H1 (cell line): ENCODE data around the gene ETF1. TPM values are rescaled to one million over a fixed set of nuclear protein-coding genes. Genes with fewer than 3 reads are reported as not detected.

Experiments used
- CTCF ChIA-PET: fragments of 300-600 bp; sonication (Branson Sonifier 250); formaldehyde crosslinking; loops from one replicate; lab custom pipeline; 2021; ENCODE audit not compliant: partially characterized antibody; lab: Charles Lee
- POLR2A ChIA-PET: fragments of 300-600 bp; sonication (Branson Sonifier 250); formaldehyde crosslinking; loops from one replicate; lab custom pipeline; 2021; ENCODE audit warnings: inconsistent platforms; ENCODE audit not compliant: partially characterized antibody; lab: Charles Lee
- DNase-seq, 2 experiments: peaks; one replicate each; pipeline versions ENCODE4 v3.0.0 to v3.0.0-alpha.2; 2010 to 2022; ENCODE audit warnings: low spot score in 2 of 2, low read depth in 1 of 2, mixed read lengths in 1 of 2
- FAIRE-seq: peaks from 2 replicates; lab custom pipeline; 2011; peaks lifted over from hg19 to GRCh38; lab: Jason Lieb, UNC
- H2AFZ ChIP-seq: 2 replicates; pipeline ENCODE4 v1.8.1; 2012; ENCODE audit warnings: low read length, inconsistent platforms
- H2AK5ac ChIP-seq: 2 replicates; pipeline ENCODE4 v1.6.1; 2013; ENCODE audit warnings: low read depth, low read length
- H2BK120ac ChIP-seq: replicated peaks from 2 replicates; pipeline ENCODE3; 2013; ENCODE audit warnings: low read depth, low read length, inconsistent platforms
- H2BK12ac ChIP-seq: 2 replicates; pipeline ENCODE4 v1.6.1; 2013; ENCODE audit warnings: low read depth, low read length
- H2BK15ac ChIP-seq: 2 replicates; pipeline ENCODE4 v1.6.1; 2013; ENCODE audit warnings: low read length
- H2BK20ac ChIP-seq: 2 replicates; pipeline ENCODE4 v1.6.1; 2013; ENCODE audit warnings: low read length
- H2BK5ac ChIP-seq: 2 replicates; pipeline ENCODE4 v1.6.1; 2013; ENCODE audit warnings: low read depth, low read length
- H3K14ac ChIP-seq: 2 replicates; pipeline ENCODE4 v1.6.1; 2013; ENCODE audit warnings: inconsistent platforms; ENCODE audit not compliant: insufficient read length
- H3K18ac ChIP-seq: 2 replicates; pipeline ENCODE4 v1.6.1; 2013; ENCODE audit warnings: low read length; ENCODE audit errors: extremely low read depth
- H3K23ac ChIP-seq: 2 replicates; pipeline ENCODE4 v1.6.1; 2013; ENCODE audit warnings: inconsistent platforms; ENCODE audit not compliant: insufficient read length
- H3K23me2 ChIP-seq: 2 replicates; pipeline ENCODE4 v1.6.1; 2013; ENCODE audit warnings: low read depth, low read length
- H3K27ac ChIP-seq: 2 replicates; pipeline ENCODE4 v1.6.1; 2011; ENCODE audit warnings: low read depth, low read length, inconsistent platforms
- H3K27me3 ChIP-seq, 4 experiments: replicated peaks in 1 of 4; 1 replicate in 1 of 4; 2 replicates in 3 of 4; pipeline versions ENCODE4 v1.6.1 to v1.8.1; 2011 to 2013; ENCODE audit warnings: low read length in 3 of 4, mild to moderate bottlenecking in 3 of 4, inconsistent platforms in 2 of 4, mixed read lengths in 2 of 4, moderate library complexity in 1 of 4; ENCODE audit not compliant: control insufficient read depth in 3 of 4, insufficient read depth in 3 of 4; ENCODE audit errors: extremely low read depth in 1 of 4
- H3K36me3 ChIP-seq, 4 experiments: 2 replicates each; pipeline versions ENCODE4 v1.6.1 to v1.8.1; 2011 to 2013; ENCODE audit warnings: mild to moderate bottlenecking in 4 of 4, low read length in 3 of 4, moderate library complexity in 2 of 4, control low read depth in 1 of 4, inconsistent platforms in 1 of 4; ENCODE audit not compliant: insufficient read depth in 4 of 4, control insufficient read depth in 2 of 4
- H3K4ac ChIP-seq: replicated peaks from 2 replicates; pipeline ENCODE3; 2013; ENCODE audit warnings: low read length, low read depth, mixed read lengths, inconsistent platforms; ENCODE audit not compliant: insufficient read length
- H3K4me1 ChIP-seq, 4 experiments: replicated peaks in 1 of 4; 1 replicate in 1 of 4; 2 replicates in 3 of 4; pipeline versions ENCODE4 v1.6.1 to v1.8.1; 2011 to 2013; ENCODE audit warnings: low read length in 3 of 4, inconsistent platforms in 2 of 4, mixed read lengths in 1 of 4; ENCODE audit not compliant: insufficient read depth in 4 of 4, control insufficient read depth in 3 of 4
- H3K4me2 ChIP-seq, 2 experiments: 2 replicates each; pipeline versions ENCODE4 v1.6.1 to v1.8.1; 2011 to 2013; ENCODE audit warnings: low read depth in 2 of 2, low read length in 2 of 2, control low read depth in 1 of 2, inconsistent platforms in 1 of 2, mild to moderate bottlenecking in 1 of 2; ENCODE audit not compliant: insufficient read depth in 1 of 2
- H3K4me3 ChIP-seq, 4 experiments: fragments of 200-600, 300-600 bp in 1 of 4; sonication (generic), shearing (Covaris generic), sonication (Bioruptor Twin) in 1 of 4; 2 replicates each; pipeline versions ENCODE4 v1.5.1 to v1.8.1; 2011 to 2016; ENCODE audit warnings: low read length in 4 of 4, low read depth in 3 of 4, control low read depth in 2 of 4, inconsistent platforms in 2 of 4, mild to moderate bottlenecking in 2 of 4, mixed read lengths in 1 of 4, moderate library complexity in 1 of 4; ENCODE audit not compliant: insufficient read depth in 2 of 4; ENCODE audit errors: extremely low read depth in 1 of 4
- H3K56ac ChIP-seq: replicated peaks from 2 replicates; pipeline ENCODE3; 2013; ENCODE audit warnings: low read depth, mild to moderate bottlenecking, mixed read lengths, low read length, inconsistent platforms; ENCODE audit not compliant: insufficient read length
- H3K79me1 ChIP-seq: 2 replicates; pipeline ENCODE4 v1.6.1; 2013; ENCODE audit warnings: low read depth, low read length, control low read depth
- H3K79me2 ChIP-seq, 2 experiments: 2 replicates each; pipeline versions ENCODE4 v1.6.1 to v1.8.1; 2012 to 2013; ENCODE audit warnings: low read length in 2 of 2, mild to moderate bottlenecking in 2 of 2, inconsistent platforms in 1 of 2; ENCODE audit not compliant: insufficient read depth in 2 of 2, control insufficient read depth in 1 of 2
- H3K9ac ChIP-seq, 4 experiments: replicated peaks in 1 of 4; 1 replicate in 1 of 4; 2 replicates in 3 of 4; pipeline versions ENCODE4 v1.6.1 to v1.8.1; 2011 to 2013; ENCODE audit warnings: low read depth in 3 of 4, low read length in 3 of 4, control low read depth in 2 of 4, mild to moderate bottlenecking in 2 of 4, moderate library complexity in 2 of 4, inconsistent platforms in 1 of 4; ENCODE audit errors: extremely low read depth in 1 of 4
- H3K9me3 ChIP-seq, 2 experiments: 2 replicates each; pipeline versions ENCODE4 v1.6.1 to v1.8.1; 2012 to 2013; ENCODE audit warnings: mild to moderate bottlenecking in 2 of 2, moderate library complexity in 2 of 2, control low read depth in 1 of 2, inconsistent platforms in 1 of 2, low read depth in 1 of 2, low read length in 1 of 2, mixed read lengths in 1 of 2; ENCODE audit not compliant: insufficient read depth in 2 of 2
- H4K20me1 ChIP-seq, 2 experiments: replicated peaks in 1 of 2; 2 replicates each; pipeline versions ENCODE3 to v1.8.1; 2011 to 2013; ENCODE audit warnings: inconsistent platforms in 2 of 2, low read length in 2 of 2, mild to moderate bottlenecking in 1 of 2; ENCODE audit not compliant: insufficient read depth in 2 of 2, control insufficient read depth in 1 of 2
- H4K5ac ChIP-seq: 2 replicates; pipeline ENCODE4 v1.6.1; 2013; ENCODE audit warnings: low read length, low read depth, mixed read lengths, inconsistent platforms; ENCODE audit not compliant: insufficient read length
- H4K8ac ChIP-seq: 2 replicates; pipeline ENCODE4 v1.8.0; 2013; ENCODE audit warnings: mild to moderate bottlenecking, moderate library complexity, low read length, inconsistent platforms; ENCODE audit not compliant: insufficient read depth; ENCODE audit errors: extremely low read depth
- H4K91ac ChIP-seq: replicated peaks from 2 replicates; pipeline ENCODE3; 2013; ENCODE audit warnings: low read length, mixed read lengths, inconsistent platforms; ENCODE audit not compliant: insufficient read length
- WGBS, 2 experiments: shearing (Covaris generic) in 1 of 2; methylation state at CpG; one replicate each; pipeline versions ENCODE4 v1.1.6 to v1.1.7; 2013 to 2015; ENCODE audit warnings: low lambda C conversion rate in 2 of 2, mixed read lengths in 2 of 2, inconsistent platforms in 1 of 2, low coverage in 1 of 2, missing lambda C conversion rate in 1 of 2; ENCODE audit not compliant: insufficient replicate concordance in 2 of 2, insufficient coverage in 1 of 2, insufficient read length in 1 of 2; ENCODE audit errors: extremely low coverage in 1 of 2, missing lambda C conversion rate in 1 of 2; 5-methylcytosine and 5-hydroxymethylcytosine counted together
- polyA plus RNA-seq, 7 experiments: library from polyadenylated mRNA; depleted of rRNA in 3 of 7; stranded (reverse) in 5 of 7; unstranded in 2 of 7; fragments of >200 nt in 5 of 7; fragments of 200-250 nt in 2 of 7; gene quantifications; 1 replicate in 5 of 7; 2 replicates in 1 of 7; 4 replicates in 1 of 7; pipeline versions ENCODE4 v1.2.1 to v1.2.3, GENCODE V29; 2011 to 2013; ENCODE audit warnings: missing spikeins in 2 of 7, mixed read lengths in 2 of 7
- total RNA-seq: library from RNA; stranded (reverse); fragmentation: NEBNext Ultra II Directional; extraction: Animal tissue kit (Norgen Biotek cat#: 25700); gene quantifications from 2 replicates; pipeline ENCODE4 v1.2.1, GENCODE V29; 2021

The ETF1 gene
- total and polyA plus RNA-seq, 2 of the 8 experiments (the other 6 are each of a cell fraction or from before 2014, with no cell fraction given): 50.5 to 168 TPM

DNA sequence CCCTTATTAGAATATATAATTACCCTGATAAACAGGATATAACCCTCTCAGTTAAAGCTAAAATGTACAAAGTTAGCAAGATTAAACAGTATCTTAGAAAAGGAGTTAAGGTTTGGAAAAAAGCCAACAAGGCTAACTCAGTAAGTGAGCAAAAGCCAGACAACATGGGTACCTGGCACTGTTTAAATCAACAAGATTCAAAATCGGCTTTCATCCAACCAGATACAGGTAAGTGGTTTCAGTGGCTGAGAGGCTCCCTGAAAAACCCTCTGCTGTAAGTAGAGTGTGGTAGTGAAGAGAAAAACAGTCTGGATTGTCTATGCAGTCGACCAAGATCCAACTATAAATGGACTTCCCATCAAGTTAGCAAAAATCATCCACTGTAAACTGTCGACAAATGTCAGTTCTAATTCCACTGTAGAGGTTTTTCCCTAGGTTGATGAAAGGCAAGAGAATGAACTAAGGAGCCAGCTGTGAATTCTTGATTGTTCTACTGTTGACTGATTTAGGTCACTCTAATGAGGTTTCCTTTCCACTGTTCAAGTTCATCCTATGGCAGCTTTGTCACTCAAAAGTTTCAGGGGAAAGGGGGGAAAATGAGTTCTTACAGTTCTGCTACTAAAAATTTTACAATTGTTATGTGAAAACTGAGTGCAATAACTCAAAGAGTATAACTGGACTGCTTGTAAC lies 27.3 kb downstream of the ETF1 start:
- Histone ChIP-seq H3K18ac (no peak overlapping the region), H2BK120ac (no peak overlapping the region), H3K27me3 (no peaks in the 10 kb centered on the region), H4K91ac (no peak overlapping the region), H4K20me1 (peaks cover 5 to 7% of the 10 kb centered on the region in 2 experiments), H3K4me3 (no peak overlapping the region), H2BK12ac (no peak overlapping the region), H2BK15ac (no peak overlapping the region), H3K36me3 (peaks cover 25 to 80% (median 60%) of the 10 kb centered on the region in 4 experiments), H3K9ac (no peak overlapping the region), H3K27ac (no peak overlapping the region), H2BK5ac (no peak overlapping the region), H3K23me2 (no peaks in the 10 kb centered on the region), H3K79me2 (peaks cover 0 to 20% of the 10 kb centered on the region in 2 experiments; a peak in 2 of 4 replicates), H3K9me3 (no peaks in the 10 kb centered on the region), H3K56ac (no peak overlapping the region), H3K14ac (no peak overlapping the region), H3K79me1 (peaks cover 3% of the 10 kb centered on the region; the same call in 1 of the 2 replicates), H3K4ac (no peak overlapping the region), H2AFZ (no peak overlapping the region), H3K4me2 (no peak overlapping the region), H3K4me1 (no peaks in the 10 kb centered on the region), H3K23ac (no peak overlapping the region), H2BK20ac (no peak overlapping the region), H4K8ac (no peak overlapping the region), H2AK5ac (no peak overlapping the region), H4K5ac (no peak overlapping the region)
- CTCF ChIA-PET: interaction anchor here (1.0 to 2.3 kb wide), 4 partner anchors 12 to 32 kb away, joined by 5 to 8 read pairs (median 6); no protein-coding TSS in a partner anchor
- WGBS, 2 experiments: 93% methylated on average over 3 of the region's 3 CpGs; no CpG with 5 or more reads in 1 of the 2 experiments
- DNase-seq: no peak
- no peak for FAIRE-seq
- POLR2A ChIA-PET: interaction anchor here (0.5 to 4.5 kb wide), 4 partner anchors 12 to 761 kb away, joined by 3 to 25 read pairs (median 3); no protein-coding TSS in a partner anchor
